Gastrocnemius medialis (tissue), 4 donors: Measurements from ENCODE around the gene OGFOD2.

Experiments used
- CTCF ChIP-seq, 5 experiments: fragments of 450-650 bp in 3 of 5; fragments of 200-600 bp in 2 of 5; sonication (generic) in 2 of 5; IDR thresholded peaks in 4 of 5; conservative IDR thresholded peaks in 1 of 5; 1 replicate in 4 of 5; 2 replicates in 1 of 5; pipeline ENCODE4 v1.5.1; 2016 to 2019; ENCODE audit warnings: antibody characterized with exemption in 5 of 5, mild to moderate bottlenecking in 3 of 5, moderate library complexity in 3 of 5
- POLR2A ChIP-seq, 2 donors: fragments of 450-650 bp; IDR thresholded peaks; one replicate each; pipeline ENCODE4 v1.6.1; 2017; ENCODE audit warnings: antibody characterized with exemption in 2 of 2, mild to moderate bottlenecking in 2 of 2, moderate library complexity in 2 of 2

- TF ChIP-seq CTCF (IDR thresholded peaks at IDR 0.05 in 4 of 5, conservative IDR thresholded peaks at IDR 0.05 in 1 of 5) = no peak
- TF ChIP-seq POLR2A (IDR thresholded peaks at IDR 0.05) = no peak
Measured at GRCh38 chr12:123026094-123026853, 51.2 kb downstream of the OGFOD2 start.
